GM12873 (cell line): ENCODE results near the gene DPAGT1.

ENCODE experiments used
- TF ChIP-seq, protein P1 (sequence below): IDR thresholded peaks from 2 replicates; pipeline ENCODE4 v1.5.1; 2012; ENCODE audit warnings: low read depth, mild to moderate bottlenecking, moderate library complexity, low read length, control low read depth; ENCODE audit not compliant: insufficient read depth; ENCODE audit errors: missing control alignments

DPAGT1 gene

DNA sequence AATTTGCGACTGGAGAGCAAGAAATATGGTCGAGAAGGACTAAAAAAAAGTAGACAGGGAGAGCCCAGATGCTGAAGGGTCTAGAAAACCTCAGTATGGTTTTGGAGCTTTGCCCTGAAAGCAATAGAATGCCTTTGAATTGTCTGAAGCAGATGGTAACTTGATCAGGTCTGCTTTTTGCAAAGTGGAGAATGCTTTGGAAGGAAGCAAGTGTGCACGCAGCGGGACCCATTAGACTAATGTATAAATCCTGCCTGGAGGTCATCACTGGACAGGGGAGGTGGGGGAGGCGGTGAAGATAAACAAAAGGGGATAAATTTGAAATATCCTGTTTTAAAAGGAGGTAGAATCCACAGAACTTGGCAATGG, 19.0 kb upstream of the DPAGT1 start:
- TF ChIP-seq, protein P1, sequence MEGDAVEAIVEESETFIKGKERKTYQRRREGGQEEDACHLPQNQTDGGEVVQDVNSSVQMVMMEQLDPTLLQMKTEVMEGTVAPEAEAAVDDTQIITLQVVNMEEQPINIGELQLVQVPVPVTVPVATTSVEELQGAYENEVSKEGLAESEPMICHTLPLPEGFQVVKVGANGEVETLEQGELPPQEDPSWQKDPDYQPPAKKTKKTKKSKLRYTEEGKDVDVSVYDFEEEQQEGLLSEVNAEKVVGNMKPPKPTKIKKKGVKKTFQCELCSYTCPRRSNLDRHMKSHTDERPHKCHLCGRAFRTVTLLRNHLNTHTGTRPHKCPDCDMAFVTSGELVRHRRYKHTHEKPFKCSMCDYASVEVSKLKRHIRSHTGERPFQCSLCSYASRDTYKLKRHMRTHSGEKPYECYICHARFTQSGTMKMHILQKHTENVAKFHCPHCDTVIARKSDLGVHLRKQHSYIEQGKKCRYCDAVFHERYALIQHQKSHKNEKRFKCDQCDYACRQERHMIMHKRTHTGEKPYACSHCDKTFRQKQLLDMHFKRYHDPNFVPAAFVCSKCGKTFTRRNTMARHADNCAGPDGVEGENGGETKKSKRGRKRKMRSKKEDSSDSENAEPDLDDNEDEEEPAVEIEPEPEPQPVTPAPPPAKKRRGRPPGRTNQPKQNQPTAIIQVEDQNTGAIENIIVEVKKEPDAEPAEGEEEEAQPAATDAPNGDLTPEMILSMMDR, result no peak

DNA sequence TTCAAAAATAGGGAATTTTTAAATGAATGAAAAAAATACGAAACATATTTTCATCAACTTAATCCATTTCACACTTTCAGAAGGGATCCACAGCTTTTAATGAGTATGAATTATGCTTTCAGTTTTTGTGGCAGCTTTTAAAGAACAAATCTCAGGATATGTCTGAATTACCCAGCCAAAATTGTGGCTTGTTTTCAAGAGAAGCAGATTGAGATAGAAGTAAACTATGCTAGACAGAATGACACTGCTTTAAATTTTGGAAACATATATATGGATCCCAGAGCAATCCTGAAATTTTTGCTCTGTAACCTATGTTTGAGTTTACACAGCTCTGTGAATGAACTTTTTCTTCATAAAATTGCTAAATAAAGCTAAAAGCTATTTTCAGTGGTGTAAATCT, 17.3 kb upstream of the DPAGT1 start:
- TF ChIP-seq, protein P1, result no peak

DNA sequence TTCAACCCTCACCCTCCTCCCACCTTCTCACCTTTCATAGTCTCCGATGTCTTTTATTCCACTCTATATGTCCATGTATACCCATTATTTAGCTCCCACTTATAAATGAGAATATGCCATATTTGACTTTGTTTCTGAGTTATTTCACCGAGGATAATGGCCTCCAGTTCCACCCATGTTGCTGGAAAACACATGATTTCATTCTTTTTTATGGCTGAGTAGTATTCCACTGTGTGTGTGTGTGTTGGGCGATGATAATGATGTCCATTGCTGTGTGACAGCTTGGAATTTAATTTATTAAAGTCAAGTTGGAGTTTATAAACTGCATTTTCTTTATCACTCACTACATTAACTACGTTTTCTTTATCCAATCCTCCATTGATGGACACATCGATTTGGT, 16.6 kb upstream of the DPAGT1 start:
- TF ChIP-seq, protein P1, result no peak

DNA sequence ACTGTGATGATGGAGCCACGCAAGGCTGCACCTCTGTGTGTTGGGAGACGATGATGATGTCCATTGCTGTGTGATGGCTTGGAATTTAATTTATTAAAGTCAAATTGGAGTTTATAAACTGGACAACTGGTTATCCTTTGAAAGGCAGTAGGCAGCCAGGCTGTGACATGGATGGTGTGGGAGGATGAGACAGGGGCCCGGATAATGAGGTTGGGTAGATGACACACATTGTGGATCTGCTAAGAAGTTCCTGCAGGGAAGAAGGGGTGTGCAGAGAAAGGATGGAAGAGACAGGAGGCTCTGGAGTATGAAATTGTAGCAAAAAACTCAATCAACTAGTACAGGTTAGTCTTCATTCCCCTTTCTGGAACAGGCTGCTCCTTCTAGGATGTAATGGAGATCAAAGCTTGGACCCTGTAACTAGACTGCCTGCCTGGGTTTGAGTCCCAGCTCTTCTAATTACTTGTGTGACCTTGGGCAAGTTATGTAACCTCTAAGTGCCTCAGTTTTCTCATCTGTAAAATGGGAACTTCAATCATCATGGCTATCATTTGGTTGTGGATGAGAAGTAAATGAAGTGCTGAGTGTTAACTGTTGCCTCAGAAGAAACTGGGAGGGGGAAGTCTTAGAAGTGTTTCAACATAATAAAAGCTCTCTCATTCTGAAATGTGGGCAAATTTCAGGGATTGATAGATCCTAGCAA, 15.5 kb upstream of the DPAGT1 start:
- TF ChIP-seq, protein P1, result no peak

DNA sequence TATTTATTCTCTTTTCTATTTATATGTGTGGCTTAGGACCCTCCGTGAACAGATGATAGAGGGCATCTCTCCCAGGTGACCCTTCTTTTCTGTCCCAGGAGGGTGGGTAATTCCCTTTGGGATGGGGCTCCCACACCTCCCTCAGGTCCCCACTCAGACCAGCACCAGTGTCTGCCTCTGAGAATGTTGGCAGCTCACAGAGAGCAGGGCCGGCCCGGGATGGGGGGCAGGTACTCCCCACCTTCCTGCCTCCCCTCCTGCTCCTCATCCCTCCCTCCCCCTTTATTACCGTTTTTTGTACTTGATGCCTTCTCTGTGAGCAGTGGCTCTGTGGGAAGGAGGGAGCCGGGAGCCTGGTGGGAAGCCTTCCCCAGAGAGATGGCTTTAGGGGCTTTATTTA, 14.9 kb upstream of the DPAGT1 start:
- TF ChIP-seq, protein P1, result no peak

DNA sequence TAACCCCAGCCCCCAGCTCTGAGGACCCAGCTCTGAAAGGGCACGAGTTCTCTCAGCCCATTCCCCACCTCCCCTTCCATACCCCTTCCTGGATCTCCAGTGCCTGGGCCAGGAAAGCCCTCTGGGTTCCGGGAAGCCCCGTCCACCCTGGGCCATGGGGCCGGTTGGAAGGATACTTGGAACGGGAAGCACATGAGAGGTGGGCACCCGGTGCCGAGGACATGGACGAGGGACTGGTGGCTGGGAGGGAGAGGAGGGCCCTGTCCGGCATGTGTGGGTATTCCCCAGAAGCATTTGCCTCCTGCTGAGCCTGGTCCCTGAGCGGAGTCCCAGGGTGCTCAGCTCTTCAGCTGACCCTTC, 14.6 kb upstream of the DPAGT1 start:
- TF ChIP-seq, protein P1, result no peak

DNA sequence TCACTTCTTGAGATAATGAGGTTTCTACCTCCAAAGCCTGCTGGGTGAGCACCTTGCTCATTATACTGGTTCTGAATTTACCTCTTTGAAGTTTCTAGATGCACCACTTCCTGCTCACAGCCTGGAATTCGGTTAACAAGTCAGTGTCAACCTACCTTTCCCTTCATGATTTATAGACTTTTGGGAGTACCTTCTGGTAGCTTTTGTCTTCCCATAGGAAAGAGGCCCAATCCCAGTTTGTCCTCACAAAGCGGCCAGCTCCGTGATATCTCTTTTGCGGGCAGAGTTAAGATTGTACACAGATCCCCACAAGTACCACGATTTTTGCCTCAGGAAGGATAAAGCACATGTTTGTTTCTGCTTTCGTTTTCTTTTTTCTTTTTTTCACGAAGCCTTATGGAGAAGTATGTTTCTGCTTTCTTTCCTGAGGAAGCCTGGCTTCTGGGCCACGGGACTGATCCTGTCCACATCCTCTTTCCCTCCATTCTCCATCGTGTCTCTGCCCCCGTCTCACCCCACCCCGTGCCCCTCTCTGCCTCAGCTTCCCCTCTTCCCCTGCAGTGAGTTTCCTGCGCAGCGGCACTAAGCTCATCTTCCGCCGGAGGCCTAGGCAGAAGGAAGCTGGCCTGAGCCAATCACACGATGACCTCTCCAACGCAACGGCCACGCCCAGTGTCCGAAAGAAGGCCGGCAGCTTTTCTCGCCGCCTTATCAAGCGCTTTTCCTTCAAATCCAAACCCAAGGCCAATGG, 14.0 kb upstream of the DPAGT1 start:
- TF ChIP-seq, protein P1, result no peak
